ENCODE results near the gene SEC24D. TPM values are rescaled to one million over a fixed set of nuclear protein-coding genes. Genes with fewer than 3 reads are reported as not detected.

Gene SEC24D
- total RNA-seq, 1 experiment from 2014 or later = 13.4 TPM

DNA sequence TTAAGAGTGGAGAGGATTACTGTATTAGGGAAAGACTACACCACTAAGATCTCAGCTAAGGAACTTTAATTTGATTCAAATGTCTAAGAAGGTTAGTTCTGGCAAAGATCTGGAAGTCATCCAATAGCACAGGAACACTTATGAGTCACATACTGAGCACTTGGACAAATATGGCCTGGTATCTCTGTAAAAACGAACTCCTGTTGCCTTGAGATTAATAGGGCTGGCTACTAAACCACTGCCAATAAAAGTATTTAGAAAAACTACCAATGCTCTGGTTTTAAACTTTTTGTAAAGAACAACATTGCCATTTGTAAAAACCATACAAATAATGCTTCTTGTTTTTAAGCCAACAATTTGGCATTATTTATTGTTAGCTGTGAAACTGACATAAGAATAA is 70.5 kb downstream of the SEC24D start:
- in situ Hi-C loops (cut with HindIII; ENCODE audit: low pct_unique_long_range_greater_than_20kb, low sequenced_read_pairs) = no loop called here
- BruUV-seq (replicated peaks) = no TSS peak

DNA sequence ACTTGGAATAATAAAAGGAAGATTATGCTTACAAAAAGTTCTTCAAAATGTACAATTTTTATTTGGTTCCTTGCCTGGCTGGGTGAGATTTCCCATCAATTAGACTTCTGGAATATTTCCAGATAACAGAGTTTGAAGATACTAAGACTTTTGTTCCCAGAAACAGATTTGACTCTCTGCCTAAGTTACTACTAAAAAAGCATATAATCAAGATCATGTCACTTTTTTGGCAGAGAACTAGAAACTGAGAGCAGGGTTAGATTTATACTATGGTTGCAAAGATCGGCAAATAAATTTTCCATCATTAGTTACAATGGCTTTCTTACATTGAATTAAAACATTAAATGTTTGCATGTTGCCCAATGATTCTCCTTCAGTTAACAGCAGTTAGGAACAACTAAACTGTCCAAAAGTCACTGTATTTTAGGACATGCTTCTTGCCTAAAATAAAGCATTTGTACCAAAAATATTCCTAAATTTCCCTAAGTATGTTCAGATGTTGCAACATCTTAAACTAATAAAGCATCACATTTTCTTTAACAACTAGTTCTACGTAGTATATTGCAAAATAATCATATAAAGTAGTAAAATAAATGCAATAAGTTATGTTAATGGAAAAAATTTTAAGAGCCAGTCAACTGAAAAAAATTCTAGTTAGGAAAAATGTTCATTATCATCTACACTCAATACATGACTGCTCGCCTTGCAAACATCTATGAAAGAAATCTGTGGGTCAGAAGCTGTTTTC is 73.0 kb downstream of the SEC24D start:
- Histone ChIP-seq H3K27ac (ENCODE audit: low read length) (no peak overlapping the region), H3K36me3 (ENCODE audit: control insufficient read depth, insufficient read depth, low read length) (peaks cover 3% of the 10 kb centered on the region; the same call in 1 of the 2 replicates), H3K4me1 (ENCODE audit: control insufficient read depth, insufficient read depth, low read length) (no peaks in the 10 kb centered on the region), H3K9me3 (ENCODE audit: control insufficient read depth, insufficient read depth, low read depth, low read length) (no peaks in the 10 kb centered on the region), H3K4me3 (ENCODE audit: low read depth in 2 of 2, low read length in 2 of 2) (no peak overlapping the region), H3K27me3 (ENCODE audit: control insufficient read depth, insufficient read depth, low read length) (no peaks in the 10 kb centered on the region)
- in situ Hi-C loops (cut with HindIII; ENCODE audit: low pct_unique_long_range_greater_than_20kb, low sequenced_read_pairs) = no loop called here
- no TSS peak for BruUV-seq (replicated peaks)
- TF ChIP-seq SIN3A (IDR thresholded peaks at IDR 0.05; ENCODE audit: borderline replicate concordance, insufficient read depth, low read depth, low read length) (no peak), POLR2AphosphoS5 (IDR thresholded peaks at IDR 0.05; ENCODE audit: low read depth, low read length) (no peak), CTCF (IDR thresholded peaks at IDR 0.05) (no peak), TCF7L2 (IDR thresholded peaks at IDR 0.05; ENCODE audit: low read depth, low read length) (no peak)
- TF ChIP-seq, protein P1, sequence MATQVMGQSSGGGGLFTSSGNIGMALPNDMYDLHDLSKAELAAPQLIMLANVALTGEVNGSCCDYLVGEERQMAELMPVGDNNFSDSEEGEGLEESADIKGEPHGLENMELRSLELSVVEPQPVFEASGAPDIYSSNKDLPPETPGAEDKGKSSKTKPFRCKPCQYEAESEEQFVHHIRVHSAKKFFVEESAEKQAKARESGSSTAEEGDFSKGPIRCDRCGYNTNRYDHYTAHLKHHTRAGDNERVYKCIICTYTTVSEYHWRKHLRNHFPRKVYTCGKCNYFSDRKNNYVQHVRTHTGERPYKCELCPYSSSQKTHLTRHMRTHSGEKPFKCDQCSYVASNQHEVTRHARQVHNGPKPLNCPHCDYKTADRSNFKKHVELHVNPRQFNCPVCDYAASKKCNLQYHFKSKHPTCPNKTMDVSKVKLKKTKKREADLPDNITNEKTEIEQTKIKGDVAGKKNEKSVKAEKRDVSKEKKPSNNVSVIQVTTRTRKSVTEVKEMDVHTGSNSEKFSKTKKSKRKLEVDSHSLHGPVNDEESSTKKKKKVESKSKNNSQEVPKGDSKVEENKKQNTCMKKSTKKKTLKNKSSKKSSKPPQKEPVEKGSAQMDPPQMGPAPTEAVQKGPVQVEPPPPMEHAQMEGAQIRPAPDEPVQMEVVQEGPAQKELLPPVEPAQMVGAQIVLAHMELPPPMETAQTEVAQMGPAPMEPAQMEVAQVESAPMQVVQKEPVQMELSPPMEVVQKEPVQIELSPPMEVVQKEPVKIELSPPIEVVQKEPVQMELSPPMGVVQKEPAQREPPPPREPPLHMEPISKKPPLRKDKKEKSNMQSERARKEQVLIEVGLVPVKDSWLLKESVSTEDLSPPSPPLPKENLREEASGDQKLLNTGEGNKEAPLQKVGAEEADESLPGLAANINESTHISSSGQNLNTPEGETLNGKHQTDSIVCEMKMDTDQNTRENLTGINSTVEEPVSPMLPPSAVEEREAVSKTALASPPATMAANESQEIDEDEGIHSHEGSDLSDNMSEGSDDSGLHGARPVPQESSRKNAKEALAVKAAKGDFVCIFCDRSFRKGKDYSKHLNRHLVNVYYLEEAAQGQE (IDR thresholded peaks at IDR 0.05; ENCODE audit: insufficient read depth in 1 of 2, low read depth in 2 of 2, low read length in 1 of 2) = no peak
- DNase-seq (ENCODE audit: low read depth, low spot score) (no peak), ATAC-seq (no peak)
- intact Hi-C loops (cut with micrococcal nuclease; ENCODE audit: unreplicated experiment) = no loop called here
- CTCF ChIA-PET = no interaction called here
- POLR2A ChIA-PET = no interaction called here

More for the DNA sequence above, 70.5 kb downstream of the SEC24D start:
- intact Hi-C loops (cut with micrococcal nuclease; ENCODE audit: unreplicated experiment) = no loop called here
- no peak overlapping the region for H3K27ac ChIP-seq (ENCODE audit: low read length)
- ChIA-PET CTCF (no interaction called here), POLR2A (no interaction called here)
- H3K4me1 ChIP-seq (ENCODE audit: control insufficient read depth, insufficient read depth, low read length) = no peaks in the 10 kb centered on the region
- TF ChIP-seq TCF7L2 (IDR thresholded peaks at IDR 0.05; ENCODE audit: low read depth, low read length) (no peak), SIN3A (IDR thresholded peaks at IDR 0.05; ENCODE audit: borderline replicate concordance, insufficient read depth, low read depth, low read length) (no peak), POLR2AphosphoS5 (IDR thresholded peaks at IDR 0.05; ENCODE audit: low read depth, low read length) (no peak), CTCF (IDR thresholded peaks at IDR 0.05) (no peak)
- ATAC-seq (peak; percentile 74; the same call in 1 of the 2 replicates), DNase-seq (ENCODE audit: low read depth, low spot score) (peak; percentile 18)
- H3K36me3 ChIP-seq (ENCODE audit: control insufficient read depth, insufficient read depth, low read length) = peaks cover 3% of the 10 kb centered on the region; the same call in 1 of the 2 replicates
- H3K27me3 ChIP-seq (ENCODE audit: control insufficient read depth, insufficient read depth, low read length) = no peaks in the 10 kb centered on the region
- no peak overlapping the region for H3K4me3 ChIP-seq (ENCODE audit: low read depth in 2 of 2, low read length in 2 of 2)
- H3K9me3 ChIP-seq (ENCODE audit: control insufficient read depth, insufficient read depth, low read depth, low read length) = no peaks in the 10 kb centered on the region

Measured in Panc1 (cell line).